IPS-NIHi11 (cell line): Measurements from ENCODE around the gene ACACB.

Source experiments
- DNase-seq: peaks from one replicate; pipeline ENCODE4 v3.0.0; 2012; ENCODE audit warnings: mixed read lengths, low spot score

ACACB gene

GRCh38 chr12:109304485-109304884, 188.1 kb downstream of the ACACB start:
- no peak for DNase-seq

GRCh38 chr12:109305547-109305946, 189.2 kb downstream of the ACACB start:
- DNase-seq = no peak

- no peak for DNase-seq
These were observed 190.7 kb downstream of the ACACB start for GRCh38 chr12:109307051-109307450.

DNA sequence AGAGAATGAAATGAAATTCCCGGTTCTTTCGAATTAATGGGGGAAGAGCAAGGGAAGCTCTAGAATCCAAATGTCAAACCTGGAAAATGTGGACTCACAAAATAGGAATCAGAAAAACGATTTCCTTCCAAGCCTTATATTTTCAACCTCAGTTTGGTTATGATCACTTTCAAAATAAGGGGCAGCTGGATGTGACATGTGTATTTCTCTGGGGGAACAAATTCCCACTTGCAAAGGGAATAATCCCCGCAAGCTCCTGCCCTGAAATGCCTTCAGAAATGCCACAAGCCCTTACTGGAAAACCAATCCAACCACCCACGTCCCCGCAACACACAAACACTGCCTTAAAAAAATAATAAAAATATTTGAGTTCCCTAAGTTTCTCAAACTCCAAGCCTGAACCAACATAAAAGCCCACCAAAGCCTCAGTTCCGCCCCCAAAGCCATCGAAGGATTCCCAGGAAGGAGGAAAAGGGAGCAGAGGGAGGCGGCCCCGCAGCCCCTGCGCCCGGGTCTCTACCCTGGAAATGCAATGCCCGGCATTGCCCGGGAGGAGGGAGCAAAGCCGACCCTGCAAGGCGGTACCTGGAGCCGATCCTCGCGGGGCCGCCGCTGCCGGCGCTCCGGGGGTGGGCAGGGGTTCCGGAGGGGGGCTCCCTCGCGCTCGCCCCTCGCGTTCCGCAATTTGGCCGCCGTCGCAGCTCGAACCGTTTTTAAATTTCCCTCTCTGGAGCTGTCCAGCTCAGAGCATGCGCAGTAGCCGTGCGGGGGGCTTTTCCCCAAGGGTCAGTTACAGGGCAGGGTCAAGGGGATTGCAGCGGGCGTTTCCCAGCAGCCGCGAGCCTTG, 192.4 kb downstream of the ACACB start, which contains the start of gene FOXN4:
FOXN4 (minus strand) TSS at position 751 of the 847 bp plus-strand sequence. CDS start 963 bp downstream, outside the sequence.
- peak; percentile 79 for DNase-seq

- DNase-seq = peak; percentile 59
These were observed 193.2 kb downstream of the ACACB start for GRCh38 chr12:109309381-109310246.

DNA sequence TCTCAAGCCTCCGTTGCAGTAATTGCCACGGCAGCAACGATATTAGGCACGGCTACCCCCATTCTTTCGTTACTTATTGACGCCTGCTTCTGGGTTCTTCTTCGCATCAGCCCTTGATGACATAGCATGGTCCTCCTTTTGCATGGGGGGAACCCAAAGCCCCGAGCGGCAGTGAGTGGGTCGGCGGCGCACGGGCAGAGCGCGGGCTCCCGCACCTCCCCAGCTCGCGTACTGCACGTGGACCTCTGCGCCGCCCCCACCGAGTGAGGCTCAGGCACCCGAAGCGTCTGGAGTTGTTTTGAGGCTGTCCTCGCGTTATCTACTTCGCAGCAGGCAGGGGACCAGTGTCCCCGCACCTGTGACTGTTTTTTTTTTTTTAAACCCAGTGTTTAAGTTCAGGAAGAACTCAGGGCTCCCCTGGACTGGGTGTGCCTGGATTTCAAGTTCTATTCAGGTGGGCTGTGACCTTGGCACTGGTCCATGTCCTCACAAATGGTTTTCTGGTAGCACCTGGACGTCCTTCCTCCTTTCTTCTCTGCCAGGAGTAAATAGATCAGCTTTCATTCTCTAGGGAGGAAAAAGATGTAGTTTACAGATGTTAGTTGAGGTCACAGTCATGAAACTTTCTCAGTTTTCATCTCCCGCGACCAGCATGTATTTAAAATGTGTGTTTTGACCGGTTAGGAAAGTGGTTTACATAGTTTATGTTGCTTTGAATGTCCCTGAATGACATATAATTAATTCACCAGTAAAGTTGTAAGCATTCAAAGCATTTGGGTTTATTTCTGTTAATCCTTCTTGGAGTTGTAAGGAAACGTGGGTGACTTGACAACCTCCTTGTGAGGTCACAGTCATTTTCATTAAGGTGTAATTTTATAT, 194.1 kb downstream of the ACACB start:
- no peak for DNase-seq
